COR-L47 (cell line): ENCODE measurements around the gene SERPINE1.
"Not testable (repeated sequence)": the region's sequence is repeated elsewhere in the genome, so short reads cannot be mapped to it uniquely, and the experiment has no call there.

Experiments
- DNase-seq: peaks from one replicate; lab custom pipeline; 2025; lab: John Stamatoyannopoulos, UW

Gene SERPINE1

GRCh38 chr7:101126651-101127459 is at the start of gene SERPINE1:
Gene SERPINE1 (plus strand): TSS chr7:101127104. CDS start chr7:101128394, 1,290 bp downstream.
- DNase-seq = peak; percentile 33

GRCh38 chr7:101077303-101078086 is 49.4 kb upstream of the SERPINE1 start:
- peak; percentile 66 for DNase-seq

GRCh38 chr7:101081432-101081831 is 45.5 kb upstream of the SERPINE1 start:
- no peak for DNase-seq

GRCh38 chr7:101084865-101085161 is 42.1 kb upstream of the SERPINE1 start:
- DNase-seq = no peak

- peak; percentile 71 for DNase-seq
Measured at GRCh38 chr7:101085162-101085964, 41.5 kb upstream of the SERPINE1 start, which contains the start of gene TRIM56. Gene TRIM56 (plus strand): TSS chr7:101085481. CDS start chr7:101087313, 1,832 bp downstream.

GRCh38 chr7:101087334-101088068 is 39.4 kb upstream of the SERPINE1 start:
- DNase-seq = no peak

- no peak for DNase-seq
Measured at GRCh38 chr7:101088069-101088425, 38.9 kb upstream of the SERPINE1 start.

- no peak for DNase-seq
Measured at GRCh38 chr7:101088858-101089529, 37.9 kb upstream of the SERPINE1 start.

GRCh38 chr7:101089876-101090275 is 37.0 kb upstream of the SERPINE1 start:
- no peak for DNase-seq

GRCh38 chr7:101092266-101092905 is 34.5 kb upstream of the SERPINE1 start:
- DNase-seq = not testable (repeated sequence)

GRCh38 chr7:101093906-101094305 is 33.0 kb upstream of the SERPINE1 start:
- no peak for DNase-seq

- no peak for DNase-seq
Measured at GRCh38 chr7:101094376-101094775, 32.5 kb upstream of the SERPINE1 start.

GRCh38 chr7:101094791-101095375 is 32.0 kb upstream of the SERPINE1 start:
- no peak for DNase-seq

- DNase-seq = no peak
Measured at GRCh38 chr7:101096331-101096956, 30.5 kb upstream of the SERPINE1 start.

GRCh38 chr7:101096957-101097347 is 30.0 kb upstream of the SERPINE1 start:
- no peak for DNase-seq

GRCh38 chr7:101097561-101097960 is 29.3 kb upstream of the SERPINE1 start:
- no peak for DNase-seq

- DNase-seq = peak; percentile 17
Measured at GRCh38 chr7:101099969-101100781, 26.7 kb upstream of the SERPINE1 start.

GRCh38 chr7:101100858-101101847 is 25.8 kb upstream of the SERPINE1 start:
- DNase-seq = no peak
